GM12801 (cell line): ENCODE data around the gene KRTAP10-9.

Experiments used
- TF ChIP-seq, protein P1 (sequence below): IDR thresholded peaks from one replicate; pipeline ENCODE4 v1.5.1; 2011; ENCODE audit warnings: control low read depth; ENCODE audit not compliant: insufficient read length; ENCODE audit errors: extremely low read depth

The KRTAP10-9 gene

DNA sequence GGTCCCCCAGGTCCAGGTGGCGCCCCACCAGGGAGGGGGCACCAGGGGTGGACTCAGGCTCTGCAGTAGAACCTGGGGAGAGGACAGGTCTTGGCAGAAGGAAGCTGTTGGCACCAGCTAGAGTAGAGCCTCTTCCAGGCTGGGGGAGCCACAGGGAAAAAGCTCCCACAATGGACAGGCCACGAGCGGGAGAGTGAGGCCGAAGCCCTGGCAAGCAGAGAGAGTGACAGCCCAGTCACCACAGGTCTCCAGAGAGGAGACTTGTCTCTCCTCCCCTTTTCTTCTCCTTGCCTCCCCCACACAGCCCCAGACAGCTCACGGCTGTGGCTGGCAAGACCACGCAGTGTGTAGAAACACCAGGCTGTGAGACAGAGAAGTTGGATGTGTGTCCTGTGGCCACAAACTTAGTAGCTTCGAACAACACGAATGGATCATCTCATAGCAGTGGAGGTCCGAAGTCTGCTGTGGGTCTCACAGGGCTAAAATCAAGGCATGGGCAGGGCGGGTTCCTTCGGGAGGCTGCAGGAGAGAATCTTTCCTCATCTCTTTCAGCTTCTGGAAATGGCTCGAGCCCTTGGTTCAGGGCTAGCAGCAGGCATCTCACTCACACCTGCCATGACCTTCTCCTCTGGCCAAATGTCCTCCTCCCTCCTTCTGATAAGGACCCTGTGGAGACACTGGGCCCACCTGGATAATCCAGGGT lies 24.2 kb downstream of the KRTAP10-9 start:
- TF ChIP-seq, protein P1, sequence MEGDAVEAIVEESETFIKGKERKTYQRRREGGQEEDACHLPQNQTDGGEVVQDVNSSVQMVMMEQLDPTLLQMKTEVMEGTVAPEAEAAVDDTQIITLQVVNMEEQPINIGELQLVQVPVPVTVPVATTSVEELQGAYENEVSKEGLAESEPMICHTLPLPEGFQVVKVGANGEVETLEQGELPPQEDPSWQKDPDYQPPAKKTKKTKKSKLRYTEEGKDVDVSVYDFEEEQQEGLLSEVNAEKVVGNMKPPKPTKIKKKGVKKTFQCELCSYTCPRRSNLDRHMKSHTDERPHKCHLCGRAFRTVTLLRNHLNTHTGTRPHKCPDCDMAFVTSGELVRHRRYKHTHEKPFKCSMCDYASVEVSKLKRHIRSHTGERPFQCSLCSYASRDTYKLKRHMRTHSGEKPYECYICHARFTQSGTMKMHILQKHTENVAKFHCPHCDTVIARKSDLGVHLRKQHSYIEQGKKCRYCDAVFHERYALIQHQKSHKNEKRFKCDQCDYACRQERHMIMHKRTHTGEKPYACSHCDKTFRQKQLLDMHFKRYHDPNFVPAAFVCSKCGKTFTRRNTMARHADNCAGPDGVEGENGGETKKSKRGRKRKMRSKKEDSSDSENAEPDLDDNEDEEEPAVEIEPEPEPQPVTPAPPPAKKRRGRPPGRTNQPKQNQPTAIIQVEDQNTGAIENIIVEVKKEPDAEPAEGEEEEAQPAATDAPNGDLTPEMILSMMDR = no peak

- TF ChIP-seq, protein P1 = no peak
These were observed 26.2 kb downstream of the KRTAP10-9 start for GRCh38 chr21:44653123-44653522.

DNA sequence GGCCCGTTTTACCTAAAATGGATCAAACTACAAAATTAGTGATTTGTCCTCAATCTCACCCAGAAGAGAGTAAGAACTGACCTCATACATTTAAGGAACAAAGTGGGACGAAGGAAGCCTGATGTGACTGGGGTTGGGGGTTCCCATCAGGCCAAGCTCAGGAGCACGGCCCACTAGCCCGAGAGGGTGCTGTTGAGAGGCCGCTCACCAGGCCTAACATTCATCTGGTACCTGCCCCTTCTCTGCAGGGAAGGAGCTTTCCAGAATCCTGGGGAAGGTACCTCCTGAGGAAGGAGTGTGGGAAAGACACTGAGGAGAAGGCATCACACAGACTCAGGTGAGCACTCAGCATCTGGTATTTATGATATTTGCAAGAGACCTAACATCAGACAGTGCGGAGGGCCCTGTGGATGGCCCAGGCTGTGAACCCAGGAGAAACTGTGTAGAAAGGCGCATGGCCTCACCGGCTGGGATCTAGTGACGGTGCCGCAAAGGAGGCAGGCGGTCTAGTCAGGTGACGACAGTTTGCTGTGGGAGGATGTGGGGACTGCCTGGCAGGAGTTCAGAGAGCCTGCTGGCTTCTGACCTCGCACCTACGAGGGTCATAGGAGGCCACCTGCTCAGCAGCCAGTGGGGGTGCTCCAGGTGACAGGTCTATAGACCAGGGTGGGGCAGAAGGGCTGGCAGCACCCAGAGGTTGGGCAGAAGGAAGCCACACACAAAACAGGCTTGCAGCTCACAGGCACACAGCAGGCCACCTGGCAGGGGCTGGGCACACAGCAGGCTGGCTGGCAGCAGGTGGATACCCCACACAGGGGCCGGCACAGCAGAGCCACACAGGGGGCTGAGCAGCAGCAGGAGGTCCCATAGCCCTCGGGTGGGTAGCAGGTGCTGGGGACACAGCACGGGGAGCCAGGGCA lies 27.0 kb downstream of the KRTAP10-9 start:
- TF ChIP-seq, protein P1 = no peak

DNA sequence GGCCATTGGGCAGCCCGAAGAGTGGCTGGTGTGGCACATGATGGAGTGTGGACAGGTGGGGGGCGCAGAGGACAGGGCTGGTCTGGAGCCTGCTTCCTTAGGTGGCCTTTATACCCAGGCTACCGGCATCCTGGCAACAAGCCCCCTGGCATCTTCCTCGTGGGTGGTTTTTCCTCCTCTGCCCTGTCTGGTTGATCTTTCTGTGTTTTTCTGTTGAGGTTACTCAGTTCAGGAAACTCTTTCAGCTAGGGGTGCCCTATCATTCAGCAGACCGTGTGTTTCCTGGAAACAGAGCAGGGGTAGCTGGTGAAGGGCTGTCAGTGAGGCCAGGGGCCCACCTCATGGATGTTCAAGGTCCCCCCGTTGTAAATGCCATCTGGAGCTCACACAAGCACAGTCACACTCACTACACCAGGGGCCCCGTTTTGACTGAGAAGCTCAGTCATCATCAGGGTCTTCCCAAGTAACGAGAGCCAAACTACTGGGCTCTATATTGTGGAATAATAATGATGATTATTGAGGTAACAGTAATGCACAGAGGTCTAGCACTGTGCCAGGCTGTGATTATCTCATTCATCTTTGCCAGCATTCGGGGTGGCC lies 27.8 kb downstream of the KRTAP10-9 start, which contains the start of gene KRTAP12-4:
KRTAP12-4 (minus strand) TSS at position 84 of the 600 bp plus-strand sequence; CDS start at position 39, 45 bp downstream.
- TF ChIP-seq, protein P1 = no peak

DNA sequence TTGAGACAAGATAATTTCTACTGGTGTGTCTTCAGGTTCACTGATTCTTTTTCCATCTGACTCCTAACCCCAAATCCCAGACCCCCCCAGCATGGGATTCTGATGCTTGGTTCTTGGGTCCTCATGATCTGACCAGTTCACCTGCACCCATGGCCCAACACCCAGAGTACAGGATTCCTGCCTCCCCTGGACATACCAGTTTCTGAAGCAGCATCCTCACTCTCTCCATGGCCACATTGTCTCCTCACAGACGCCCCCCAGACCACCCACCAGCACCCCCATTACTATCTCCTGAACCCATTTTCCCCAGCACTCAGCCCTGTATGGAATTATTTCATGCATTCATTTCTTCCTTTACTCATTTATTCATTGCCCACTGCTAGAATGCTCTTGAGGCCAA lies 30.0 kb downstream of the KRTAP10-9 start:
- TF ChIP-seq, protein P1 = no peak

GRCh38 chr21:44657635-44658540 lies 31.0 kb downstream of the KRTAP10-9 start, which contains the start of gene KRTAP12-3:
KRTAP12-3 (plus strand) TSS chr21:44657932; CDS start chr21:44657980, 48 bp downstream.
- TF ChIP-seq, protein P1 = no peak
